Upper lobe of left lung (tissue), 6 donors: ENCODE data around the gene RANBP9. TPM values are rescaled to one million over a fixed set of nuclear protein-coding genes. Genes with fewer than 3 reads are reported as not detected.

Experiments used
- ATAC-seq, 2 donors: fragments of 200-7000 bp; cut with Tn5 transposase; one replicate each; pipeline ENCODE4 v1.9.1; 2022; ENCODE audit warnings: mild to moderate bottlenecking in 2 of 2, moderate library complexity in 2 of 2; ENCODE audit not compliant: low FRiP score in 2 of 2
- DNase-seq, 2 donors: peaks; one replicate each; pipeline ENCODE4 v3.0.0-alpha.2; 2019 to 2020
- H3K27ac ChIP-seq, 4 donors: fragments of 200-600 bp; sonication (generic); one replicate each; pipeline ENCODE4 v1.5.1; 2016 to 2019
- H3K27me3 ChIP-seq, 4 donors: fragments of 200-600 bp; sonication (generic); one replicate each; pipeline ENCODE4 v1.5.1; 2017 to 2019
- H3K36me3 ChIP-seq, 4 donors: fragments of 200-600 bp; sonication (generic); one replicate each; pipeline ENCODE4 v1.5.1; 2016 to 2019
- H3K4me1 ChIP-seq, 4 donors: fragments of 200-600 bp; sonication (generic); one replicate each; pipeline ENCODE4 v1.5.1; 2018 to 2019
- H3K4me3 ChIP-seq, 4 donors: fragments of 200-600 bp; sonication (generic); one replicate each; pipeline ENCODE4 v1.5.1; 2017 to 2019; ENCODE audit warnings: mild to moderate bottlenecking in 2 of 4, moderate library complexity in 1 of 4
- H3K9me3 ChIP-seq, 4 donors: fragments of 200-600 bp; sonication (generic); one replicate each; pipeline ENCODE4 v1.5.1; 2018 to 2019
- CTCF ChIP-seq, 6 experiments: fragments of 450-650 bp in 4 of 6; fragments of 200-600 bp in 2 of 6; sonication (generic) in 2 of 6; IDR thresholded peaks; one replicate each; pipeline ENCODE4 v1.5.1; 2016 to 2019; ENCODE audit warnings: antibody characterized with exemption in 6 of 6
- EP300 ChIP-seq, 4 donors: sonication (generic); formaldehyde crosslinking; IDR thresholded peaks; one replicate each; pipeline ENCODE4 v1.5.1; 2017; ENCODE audit warnings: antibody characterized with exemption in 4 of 4, control low read depth in 2 of 4
- POLR2A ChIP-seq, 4 donors: fragments of 450-650 bp; IDR thresholded peaks; one replicate each; pipeline ENCODE4 v1.5.1; 2016 to 2017; ENCODE audit warnings: antibody characterized with exemption in 4 of 4, mild to moderate bottlenecking in 2 of 4
- POLR2AphosphoS5 ChIP-seq, 2 donors: sonication (generic); formaldehyde crosslinking; IDR thresholded peaks; one replicate each; pipeline ENCODE4 v1.5.1; 2017; ENCODE audit warnings: antibody characterized with exemption in 2 of 2
- WGBS, 2 donors: methylation state at CpG; one replicate each; pipeline ENCODE4 v1.1.5; 2017 to 2018; 5-methylcytosine and 5-hydroxymethylcytosine counted together
- total RNA-seq, 6 donors: library from RNA; depleted of rRNA in 4 of 6; stranded (reverse); fragments of >200 nt in 4 of 6; gene quantifications; one replicate each; pipeline versions ENCODE4 v1.1.0 to v1.2.1, GENCODE V29; 2016 to 2021
- donor health status: DM: no; HTN: no; CAD: no; lungs with moderate emphysema.
- donor health status: DM: no; HTN: yes; CAD: no; lungs with severe emphysema.

RANBP9 gene
- total RNA-seq, 6 donors from 2014 or later = 29.8 to 46.7 (median 36.4) TPM

GRCh38 chr6:13611715-13612114 lies 99.9 kb downstream of the RANBP9 start:
- no peak for TF ChIP-seq EP300 (IDR thresholded peaks at IDR 0.05)
- TF ChIP-seq CTCF (IDR thresholded peaks at IDR 0.05) = no peak
- no peak for TF ChIP-seq POLR2A (IDR thresholded peaks at IDR 0.05)
- no peak for TF ChIP-seq POLR2AphosphoS5 (IDR thresholded peaks at IDR 0.05)
- H3K36me3 ChIP-seq = peaks cover 0 to 5% (median under 1%) of the 10 kb centered on the region in 4 donors
- no peaks in the 10 kb centered on the region for H3K27me3 ChIP-seq
- DNase-seq = no peak
- no peak for ATAC-seq
- peaks cover 13 to 22% (median 15%) of the 10 kb centered on the region in 4 donors for H3K4me1 ChIP-seq
- no peaks in the 10 kb centered on the region for H3K9me3 ChIP-seq
- 61 to 81% methylated on average over 4 of the region's 4 CpGs for WGBS, 2 donors
- no peak overlapping the region for H3K4me3 ChIP-seq
- no peak overlapping the region for H3K27ac ChIP-seq

- Histone ChIP-seq H3K4me3 (no peak overlapping the region), H3K27me3 (no peaks in the 10 kb centered on the region), H3K27ac (no peak overlapping the region), H3K36me3 (peaks cover 0 to 28% (median 11%) of the 10 kb centered on the region in 4 donors), H3K9me3 (no peaks in the 10 kb centered on the region), H3K4me1 (no peaks in the 10 kb centered on the region)
- 94 to 97% methylated on average over 4 of the region's 4 CpGs for WGBS, 2 donors
- TF ChIP-seq POLR2AphosphoS5 (IDR thresholded peaks at IDR 0.05) = no peak
- ATAC-seq (no peak), DNase-seq (no peak)
Measured at GRCh38 chr6:13605634-13606033, 106.0 kb downstream of the RANBP9 start.

GRCh38 chr6:13604546-13605416 lies 106.9 kb downstream of the RANBP9 start:
- Histone ChIP-seq H3K27me3 (no peaks in the 10 kb centered on the region), H3K9me3 (no peaks in the 10 kb centered on the region), H3K4me3 (no peak overlapping the region), H3K4me1 (no peaks in the 10 kb centered on the region), H3K27ac (no peak overlapping the region), H3K36me3 (peaks cover 0 to 34% (median 13%) of the 10 kb centered on the region in 4 donors)
- ATAC-seq (no peak), DNase-seq (no peak)
- TF ChIP-seq CTCF (IDR thresholded peaks at IDR 0.05) = no peak
- no peak for TF ChIP-seq POLR2A (IDR thresholded peaks at IDR 0.05)
- TF ChIP-seq EP300 (IDR thresholded peaks at IDR 0.05) = no peak
- TF ChIP-seq POLR2AphosphoS5 (IDR thresholded peaks at IDR 0.05) = no peak
- WGBS, 2 donors = 84 to 95% methylated on average over 2 of the region's 2 CpGs

- H3K36me3 ChIP-seq = peaks cover 0 to 37% (median 16%) of the 10 kb centered on the region in 4 donors
- TF ChIP-seq POLR2A (IDR thresholded peaks at IDR 0.05) (no peak), CTCF (IDR thresholded peaks at IDR 0.05) (no peak), EP300 (IDR thresholded peaks at IDR 0.05) (no peak), POLR2AphosphoS5 (IDR thresholded peaks at IDR 0.05) (no peak)
Measured at GRCh38 chr6:13604135-13604534, 107.5 kb downstream of the RANBP9 start.

GRCh38 chr6:13600036-13600435 lies 111.6 kb downstream of the RANBP9 start:
- no peaks in the 10 kb centered on the region for H3K9me3 ChIP-seq
- no peak overlapping the region for H3K4me3 ChIP-seq
- peaks cover 0 to 73% (median 31%) of the 10 kb centered on the region in 4 donors for H3K36me3 ChIP-seq
- no peaks in the 10 kb centered on the region for H3K27me3 ChIP-seq
- no peak for ATAC-seq
- DNase-seq = no peak
- TF ChIP-seq POLR2AphosphoS5 (IDR thresholded peaks at IDR 0.05) (no peak), CTCF (IDR thresholded peaks at IDR 0.05) (no peak), POLR2A (IDR thresholded peaks at IDR 0.05) (no peak), EP300 (IDR thresholded peaks at IDR 0.05) (no peak)
- H3K27ac ChIP-seq = no peak overlapping the region
- 93 to 95% methylated on average over 6 of the region's 6 CpGs for WGBS, 2 donors
- H3K4me1 ChIP-seq = no peaks in the 10 kb centered on the region

More at GRCh38 chr6:13604135-13604534, 107.5 kb downstream of the RANBP9 start:
- Histone ChIP-seq H3K4me3 (no peak overlapping the region), H3K27me3 (no peaks in the 10 kb centered on the region), H3K9me3 (no peaks in the 10 kb centered on the region), H3K27ac (no peak overlapping the region), H3K4me1 (no peaks in the 10 kb centered on the region)
- ATAC-seq (no peak), DNase-seq (no peak)
- 86 to 91% methylated on average over 4 of the region's 4 CpGs for WGBS, 2 donors
